HG02759 (cell line): ENCODE results near the gene LECT2.

Source experiments
- ATAC-seq: cut with Tn5 transposase; IDR thresholded peaks from one replicate; pipeline ENCODE4 v1.9.1; 2021; ENCODE audit warnings: mild to moderate bottlenecking, moderate library complexity; ENCODE audit not compliant: unreplicated experiment

LECT2 gene

DNA sequence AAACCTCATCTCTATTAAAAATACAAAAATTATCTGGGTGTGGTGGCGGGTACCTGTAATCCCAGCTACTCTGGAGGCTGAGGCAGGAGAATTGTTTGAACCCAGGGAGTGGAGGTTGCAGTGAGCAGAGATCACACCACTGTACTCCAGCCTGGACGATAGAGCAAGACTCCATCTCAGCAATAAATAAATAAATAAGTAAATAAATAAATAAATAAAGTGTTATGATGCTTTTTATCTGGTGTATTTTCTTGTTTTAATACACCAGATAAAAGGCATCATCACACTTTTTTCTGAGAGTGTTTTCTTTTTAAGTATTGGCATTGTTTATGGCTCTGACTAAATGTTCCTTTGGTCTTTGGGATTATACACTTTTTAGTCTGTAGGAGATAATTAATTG, 24.2 kb upstream of the LECT2 start:
- no peak for ATAC-seq

DNA sequence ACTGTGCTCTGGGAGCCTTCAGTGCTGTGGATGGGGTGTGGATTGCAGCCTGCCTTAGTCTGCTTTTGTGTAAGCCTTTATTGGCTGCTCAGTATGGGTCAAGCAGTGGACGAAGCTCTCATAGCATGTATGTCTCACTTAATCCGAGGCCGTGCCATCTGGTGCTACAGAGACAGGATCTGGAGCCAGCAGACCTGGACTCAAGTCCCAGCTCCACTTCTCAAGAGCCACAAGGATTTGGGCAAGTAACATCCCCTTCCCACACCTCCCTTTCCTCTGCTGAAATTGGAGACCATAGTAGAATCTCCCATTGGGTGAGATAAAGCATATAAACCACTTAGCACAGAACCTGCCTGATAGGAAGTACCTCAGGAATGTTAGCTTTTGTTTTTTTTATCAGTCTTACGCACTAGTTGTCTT, 23.4 kb upstream of the LECT2 start:
- no peak for ATAC-seq

DNA sequence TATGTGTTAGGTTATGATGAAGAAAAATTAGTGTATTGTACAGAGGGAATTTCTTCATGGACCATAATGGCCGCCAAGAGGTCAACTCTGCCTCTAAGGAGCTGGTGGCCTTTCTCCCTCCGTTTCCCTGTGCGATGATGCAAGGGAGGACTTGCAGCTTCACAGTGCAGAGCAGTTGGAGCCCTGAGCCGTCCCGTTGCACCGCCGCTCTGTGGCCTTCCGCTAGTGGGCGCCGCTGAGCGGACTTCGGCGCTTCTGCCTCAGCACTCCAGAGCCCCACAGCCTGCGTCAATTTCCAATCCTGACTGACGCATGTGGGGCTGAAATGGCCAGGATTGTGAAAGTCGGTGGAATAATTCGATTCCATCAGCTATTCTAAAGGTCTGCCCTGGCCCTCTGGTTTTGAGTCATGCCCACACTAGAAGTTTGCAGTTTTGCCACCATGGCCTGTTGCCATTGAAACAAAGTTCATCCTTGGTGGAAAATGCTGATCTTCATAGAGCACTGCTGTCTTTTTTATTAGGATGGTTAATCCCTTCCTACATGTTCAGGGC, 22.7 kb upstream of the LECT2 start:
- peak; percentile 83 for ATAC-seq

DNA sequence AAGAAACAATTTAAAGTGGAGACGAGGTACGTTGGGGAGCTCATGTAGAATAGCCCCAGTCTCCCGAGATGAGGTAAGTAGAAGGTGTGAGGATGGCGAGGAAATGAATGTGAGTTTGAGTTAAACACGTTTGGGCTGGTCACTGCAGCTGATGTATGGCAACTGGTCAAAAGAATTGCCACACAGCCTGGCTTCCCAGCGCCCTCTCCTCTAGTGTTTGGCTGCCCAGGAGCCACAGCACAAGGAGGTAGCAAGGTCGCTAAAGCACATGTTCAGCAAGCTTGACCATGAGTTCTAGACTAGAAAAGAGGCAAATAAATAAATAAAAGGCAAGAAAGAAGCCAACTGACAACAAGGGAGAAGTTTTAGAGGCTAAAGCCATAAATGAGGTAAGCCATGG, 21.4 kb upstream of the LECT2 start:
- ATAC-seq: no peak

DNA sequence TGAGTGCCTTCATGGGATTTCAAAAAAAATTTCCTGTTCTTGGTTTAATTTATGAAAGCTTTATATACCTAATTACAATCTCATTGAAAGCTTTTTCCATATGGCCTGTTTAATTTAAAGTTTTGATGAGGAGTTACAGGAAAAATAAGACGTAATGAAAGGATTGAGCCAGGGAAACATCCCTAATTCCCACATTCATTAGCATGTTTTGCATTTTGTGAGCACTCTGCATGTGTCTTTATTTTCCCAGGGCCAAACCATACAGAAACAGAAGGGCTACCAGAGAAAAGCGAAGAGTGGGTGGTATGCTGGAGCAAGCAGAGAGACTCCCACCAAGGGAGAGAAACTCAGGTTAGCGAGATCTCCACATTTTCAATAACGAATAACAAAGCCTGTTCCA, 20.3 kb upstream of the LECT2 start:
- ATAC-seq: no peak

DNA sequence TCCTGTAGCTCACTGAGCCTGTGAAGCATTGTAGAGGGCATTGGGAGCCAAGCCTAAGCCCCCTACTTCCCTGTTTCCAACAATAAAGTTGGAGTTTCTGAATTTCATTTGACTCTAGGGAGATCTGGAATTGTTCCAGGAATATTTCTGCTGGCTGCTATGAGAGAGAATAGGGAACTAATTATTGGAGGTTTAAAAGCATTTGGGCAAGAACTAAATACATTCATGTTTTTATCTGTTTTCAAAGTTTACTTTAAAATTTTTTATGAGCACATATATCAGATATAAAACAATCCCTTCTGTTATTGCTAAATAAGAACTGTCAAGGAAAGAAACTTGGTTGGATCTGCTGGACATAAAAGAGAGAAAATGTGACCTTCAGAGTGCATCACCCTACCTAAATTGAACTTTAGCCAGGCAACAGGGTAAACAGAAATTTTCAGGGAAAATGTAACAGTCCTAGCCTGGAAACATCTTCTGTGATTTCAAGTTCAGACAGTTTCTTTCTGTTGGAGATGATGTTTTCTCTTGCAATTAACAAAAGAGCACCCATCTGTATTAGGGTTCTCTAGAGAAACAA, 19.3 kb upstream of the LECT2 start:
- no peak for ATAC-seq

DNA sequence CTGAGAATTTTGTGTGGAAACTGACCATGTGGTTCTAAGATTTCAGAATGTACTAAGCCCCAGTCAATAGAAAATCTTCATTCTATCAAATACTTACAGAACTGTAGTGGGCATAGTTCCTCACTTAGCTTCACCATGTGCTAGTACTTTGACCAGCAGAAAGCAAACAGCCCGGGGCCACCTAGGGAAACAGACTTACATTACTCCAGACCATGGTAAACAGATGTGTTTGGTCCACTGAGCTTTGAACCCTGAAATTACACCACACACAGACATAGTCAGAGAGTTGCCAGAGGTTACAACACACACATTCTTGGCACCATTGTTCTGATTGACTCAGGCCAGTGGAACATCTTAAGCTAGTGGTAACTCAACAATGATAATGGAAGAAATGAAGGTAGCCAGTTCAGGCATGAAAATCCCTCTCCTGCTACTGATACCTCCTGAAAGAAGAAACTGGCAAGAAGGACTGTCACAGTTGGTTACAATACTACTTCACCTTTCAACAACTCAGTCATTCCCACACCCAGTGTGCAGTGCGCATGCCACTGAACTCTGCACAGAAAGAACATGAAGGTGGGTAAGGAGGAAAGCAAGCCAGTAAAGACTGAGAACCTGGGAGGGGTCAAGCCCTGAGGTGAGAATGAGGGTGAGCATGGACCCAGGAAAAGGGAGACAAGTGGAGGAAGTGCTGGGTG, 18.7 kb upstream of the LECT2 start:
- no peak for ATAC-seq

DNA sequence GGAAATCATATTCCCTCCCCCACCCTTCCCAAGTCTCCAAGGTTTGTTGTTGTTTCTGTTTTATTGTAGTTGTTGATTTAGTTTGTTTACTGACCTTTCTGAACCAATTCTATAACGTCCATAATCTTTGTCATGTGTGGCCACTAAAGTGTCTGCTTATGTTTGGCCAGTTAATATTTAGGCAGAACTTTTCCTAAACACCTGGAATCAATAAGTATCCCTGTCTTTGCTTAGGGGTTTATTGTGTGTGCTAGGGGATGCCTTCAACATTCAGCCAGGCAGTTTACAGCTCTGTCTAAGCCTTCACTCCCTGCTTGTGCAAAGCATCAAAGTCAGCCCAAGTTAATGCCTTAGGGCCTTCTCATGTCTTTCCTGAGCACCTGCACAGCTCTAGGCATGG, 16.9 kb upstream of the LECT2 start:
- ATAC-seq: no peak

DNA sequence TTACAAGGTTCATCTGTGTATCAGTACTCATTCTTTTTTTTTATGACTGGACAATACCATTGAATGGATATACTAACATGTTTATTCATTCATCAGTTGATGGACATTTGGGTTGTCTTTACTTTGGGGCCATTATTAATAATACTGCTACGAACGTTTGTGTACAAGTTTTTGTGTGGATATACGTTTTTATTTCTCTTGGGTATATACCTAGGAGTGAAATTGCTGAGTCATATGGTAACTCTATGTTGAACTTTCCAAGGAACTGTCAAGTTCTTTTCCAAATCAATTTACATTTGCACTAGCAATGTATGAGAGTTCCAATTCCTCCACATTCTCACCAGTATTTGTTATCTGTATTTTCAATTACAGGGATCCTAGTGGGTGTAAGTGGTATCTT, 12.0 kb upstream of the LECT2 start:
- ATAC-seq: no peak

DNA sequence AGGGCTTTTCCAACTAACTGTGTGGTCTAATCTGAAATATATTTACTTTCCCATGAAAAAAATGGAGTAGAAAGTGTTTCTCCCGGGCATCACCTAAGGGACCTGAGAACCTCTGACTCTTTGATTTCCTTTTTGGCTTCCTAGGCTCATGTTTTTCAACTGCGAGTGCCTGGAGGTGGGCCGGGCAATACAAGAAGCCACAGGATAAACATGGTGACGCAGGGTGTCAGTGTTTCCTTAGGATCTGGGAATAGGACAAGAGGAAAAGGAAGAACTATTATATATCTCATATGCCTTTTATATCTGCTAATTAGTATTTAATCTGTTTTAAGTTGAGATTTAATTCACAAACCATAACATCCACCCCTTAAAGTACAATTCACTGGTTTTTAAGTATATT, 11.4 kb upstream of the LECT2 start:
- ATAC-seq: no peak

DNA sequence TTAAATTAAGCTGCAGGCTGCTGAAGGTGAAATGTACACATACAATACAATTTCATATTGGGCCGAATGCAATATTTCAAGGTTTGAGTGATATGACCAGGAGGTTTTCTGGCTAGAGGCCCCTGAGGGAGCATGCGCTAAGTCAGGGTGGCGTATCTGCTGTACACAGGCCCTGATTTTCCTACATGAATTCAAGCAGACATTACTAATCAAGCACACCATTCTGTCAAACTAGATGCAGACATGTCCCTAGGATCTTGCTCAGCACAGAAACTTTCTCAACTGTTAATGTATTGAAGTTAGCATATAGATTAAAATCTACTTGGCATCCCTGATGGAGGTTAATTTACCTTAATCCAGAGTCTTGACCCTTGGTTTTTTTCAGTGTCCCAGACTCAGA, 10.7 kb upstream of the LECT2 start:
- ATAC-seq: no peak

DNA sequence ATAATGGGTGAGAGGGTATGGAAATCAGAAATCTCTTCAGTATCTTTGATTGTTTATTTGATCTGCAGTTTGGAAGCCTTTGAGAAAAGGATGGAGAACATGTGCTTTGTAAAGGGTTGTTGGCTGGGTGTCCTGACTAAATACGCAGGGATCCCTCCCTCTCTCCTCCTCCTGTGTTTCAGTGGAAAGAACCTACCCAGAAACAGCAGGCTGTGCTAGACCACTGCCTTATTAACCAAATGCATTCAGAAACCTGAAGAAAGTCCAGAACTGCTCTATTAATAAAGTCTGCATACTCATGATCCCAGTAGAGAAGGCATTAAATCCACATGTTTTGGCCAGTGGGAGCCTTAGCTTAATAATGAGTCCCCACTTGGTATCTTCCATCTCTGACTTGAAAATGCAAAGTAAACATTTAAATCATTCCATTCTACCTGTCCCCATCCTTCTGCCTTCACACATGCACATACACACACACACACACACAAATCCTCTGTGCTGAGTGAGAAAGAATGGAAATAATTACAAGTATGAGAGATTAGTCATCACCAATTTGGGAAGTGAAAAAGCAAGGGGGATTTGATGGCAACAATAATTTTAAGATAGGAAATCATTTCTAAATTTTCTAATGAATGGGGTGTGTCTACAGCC, 10.0 kb upstream of the LECT2 start:
- no peak for ATAC-seq

DNA sequence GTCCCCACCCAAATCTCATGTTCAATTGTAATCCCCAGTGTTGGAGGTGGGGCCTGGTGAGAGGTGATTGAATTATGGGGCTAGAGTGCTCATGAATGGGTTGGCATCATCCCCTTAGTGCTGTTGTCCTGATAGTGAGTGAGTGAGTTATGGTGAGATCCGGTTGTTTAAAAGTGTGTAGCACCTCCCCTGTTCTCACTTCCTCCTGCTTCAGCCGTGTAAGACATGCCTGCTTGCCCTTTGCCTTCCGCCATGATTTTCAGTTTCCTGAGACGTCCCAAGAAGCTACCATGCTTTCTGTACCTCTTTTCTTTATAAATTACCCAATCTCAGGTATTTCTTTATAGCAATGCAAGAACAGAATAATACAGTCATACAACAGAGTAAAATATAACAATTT, 742 bp upstream of the LECT2 start:
- ATAC-seq: no peak

DNA sequence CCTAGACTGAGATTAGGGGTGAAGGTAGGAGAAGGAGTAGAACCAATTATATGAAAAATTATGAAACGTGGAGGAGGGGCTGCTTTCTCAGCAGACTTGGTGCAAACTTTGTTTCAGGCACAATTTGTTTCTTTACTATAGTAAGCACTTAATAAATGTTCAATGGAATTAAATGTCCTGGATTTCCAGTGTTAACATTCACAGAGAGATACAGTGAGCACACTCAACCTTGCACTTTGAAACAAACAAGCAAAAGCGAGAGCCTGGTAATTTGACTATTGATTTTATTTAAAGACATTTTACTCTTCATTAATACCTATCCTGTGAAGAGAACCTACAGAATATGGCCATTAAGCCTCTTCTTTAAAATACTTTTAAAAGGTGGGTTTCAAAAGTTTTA, 933 bp downstream of the LECT2 start:
- no peak for ATAC-seq

DNA sequence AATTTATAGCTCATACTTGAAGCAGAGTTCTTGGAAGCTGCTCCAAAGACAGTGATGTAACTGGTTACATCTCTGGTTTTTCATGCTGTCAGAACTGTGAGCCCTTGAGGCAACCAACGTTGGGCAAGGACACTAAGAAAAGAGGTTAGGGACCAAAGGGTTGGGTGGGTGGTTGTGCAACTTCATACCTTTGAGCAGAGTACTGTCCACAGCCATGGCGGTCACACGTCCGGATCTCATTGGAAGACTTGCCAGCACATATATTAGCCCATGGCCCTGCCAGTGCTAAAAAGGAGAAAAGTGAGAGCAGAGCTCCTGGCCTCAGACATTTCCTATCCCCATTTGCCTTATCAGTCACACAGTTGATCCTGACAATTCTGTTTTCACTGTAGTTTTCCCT, 2.1 kb downstream of the LECT2 start:
- no peak for ATAC-seq

DNA sequence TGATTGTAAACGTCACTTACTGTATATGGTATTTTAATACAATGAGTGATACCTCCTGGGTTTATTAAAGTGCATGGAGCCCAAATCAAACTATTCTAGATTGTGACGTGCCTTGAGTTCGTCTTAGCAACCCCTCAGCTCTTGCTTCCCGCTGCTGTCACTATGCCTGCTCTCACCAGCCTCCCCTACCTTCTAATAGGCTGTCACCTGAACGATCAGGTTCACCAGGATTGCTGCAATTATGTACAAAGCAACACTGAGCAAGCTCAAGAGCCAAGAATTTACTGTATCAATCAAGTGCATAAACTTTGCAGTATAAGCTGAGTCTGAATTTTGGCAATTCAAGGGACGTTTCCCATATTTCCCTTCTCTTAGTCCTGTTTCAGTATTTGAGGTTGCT, 3.0 kb downstream of the LECT2 start:
- no peak for ATAC-seq

DNA sequence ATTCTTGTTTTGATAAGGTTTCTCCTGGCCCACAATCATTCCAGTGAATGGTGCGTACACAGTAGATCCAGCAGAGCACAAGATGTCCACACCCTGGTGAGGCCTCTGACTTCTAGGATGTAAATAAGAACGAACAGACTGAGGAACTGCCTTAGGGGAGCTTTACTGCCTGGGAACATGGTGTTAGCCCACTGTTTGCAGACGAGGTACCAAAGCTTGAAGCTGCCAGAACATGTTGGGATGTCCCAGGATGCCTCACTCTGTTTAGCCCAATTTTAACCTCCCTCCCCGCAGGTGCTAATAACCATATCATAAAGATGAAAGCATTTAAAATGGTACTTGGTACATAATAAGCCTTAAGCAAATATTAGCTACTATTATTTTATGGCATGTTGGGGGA, 3.5 kb downstream of the LECT2 start:
- ATAC-seq: no peak

DNA sequence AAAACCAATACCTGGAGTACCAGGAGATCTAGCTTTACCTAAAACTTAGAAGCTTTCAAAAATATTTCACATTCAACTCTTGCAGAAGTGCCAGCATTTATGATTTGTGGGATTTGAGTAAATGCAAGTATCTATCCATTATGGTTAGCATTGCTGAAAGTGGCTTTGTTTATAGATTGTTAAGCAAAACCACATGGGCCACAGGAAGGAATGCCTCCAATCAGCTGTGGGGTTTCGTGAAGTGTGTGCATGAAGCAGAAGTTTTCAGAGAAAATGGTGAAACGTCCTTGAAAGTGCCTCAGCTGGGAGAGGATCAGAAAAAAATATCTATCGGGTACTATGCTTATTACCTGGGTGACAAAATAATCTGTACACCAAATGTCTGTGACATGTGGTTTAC, 4.2 kb downstream of the LECT2 start:
- ATAC-seq: no peak

DNA sequence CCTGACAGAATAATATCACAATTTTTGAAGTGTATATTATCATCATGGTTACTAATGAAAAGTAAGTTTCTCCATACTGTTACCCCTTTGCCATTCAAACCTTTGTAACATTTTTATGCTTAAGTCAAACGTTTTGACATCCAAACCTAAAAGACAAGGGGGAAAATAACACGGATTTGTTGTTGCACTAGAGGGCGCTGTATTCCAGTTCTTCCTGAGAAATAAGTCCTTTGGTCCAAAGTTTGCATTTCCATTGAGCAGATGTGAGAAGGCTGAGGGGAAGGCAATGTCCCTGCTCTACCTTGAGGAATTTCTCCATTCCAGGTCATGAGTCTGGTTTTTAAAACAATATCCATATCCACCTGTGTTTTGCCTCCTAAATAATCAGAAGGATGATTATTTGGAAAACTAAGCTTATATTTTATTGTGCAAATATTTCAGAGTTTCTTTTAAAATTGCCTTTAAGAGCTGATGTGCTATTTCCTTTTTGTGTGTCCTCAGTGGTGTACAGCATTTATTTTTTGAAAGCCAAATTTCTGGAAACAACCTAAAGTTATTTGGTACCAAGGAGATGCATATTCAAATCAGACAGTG, 9.7 kb downstream of the LECT2 start:
- no peak for ATAC-seq

DNA sequence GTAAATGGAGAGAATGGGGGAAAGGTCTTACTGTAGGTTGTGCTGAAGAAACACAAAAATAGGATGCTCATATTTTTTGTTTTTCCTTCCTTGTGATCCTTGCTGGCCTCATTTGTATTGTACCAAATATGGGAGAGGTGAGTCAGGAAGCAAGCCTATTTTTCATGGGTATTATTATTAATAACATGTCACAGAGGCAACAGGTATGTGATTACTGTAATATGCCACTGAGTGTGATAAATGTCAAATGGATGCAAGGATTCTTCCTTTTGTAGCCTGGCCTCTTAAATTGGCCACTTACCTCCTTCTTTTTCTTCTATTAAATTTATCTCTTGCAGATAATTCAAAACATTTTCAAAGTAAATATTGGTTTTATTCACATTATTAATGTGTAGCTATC, 10.2 kb downstream of the LECT2 start:
- ATAC-seq: no peak

DNA sequence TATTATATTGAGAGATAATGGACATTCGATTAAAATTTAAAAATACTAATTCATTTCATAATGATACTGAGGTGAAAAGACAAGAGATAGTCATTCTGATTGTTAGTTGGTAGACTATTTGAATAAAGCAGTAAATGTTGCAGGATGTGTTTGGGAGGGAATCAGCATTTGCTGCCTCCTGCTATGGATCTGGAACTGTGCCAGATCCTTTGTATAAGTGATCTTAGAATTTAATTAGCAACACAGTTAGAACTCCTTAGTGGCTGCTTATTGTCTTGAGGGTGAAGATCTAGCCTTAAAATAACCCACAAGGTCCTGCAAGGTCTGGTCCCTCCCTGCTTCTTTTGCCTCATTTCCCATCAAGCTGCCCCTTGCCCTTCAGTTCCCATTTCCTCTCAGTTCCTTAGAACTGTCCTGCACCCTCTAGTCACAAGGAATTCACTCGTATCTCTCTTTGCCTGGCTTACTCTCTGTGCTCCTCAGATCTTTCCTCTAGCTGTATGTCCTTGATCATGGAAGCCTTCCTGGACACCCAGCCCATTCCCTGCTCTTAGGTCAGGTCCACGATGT, 12.5 kb downstream of the LECT2 start:
- ATAC-seq: no peak

DNA sequence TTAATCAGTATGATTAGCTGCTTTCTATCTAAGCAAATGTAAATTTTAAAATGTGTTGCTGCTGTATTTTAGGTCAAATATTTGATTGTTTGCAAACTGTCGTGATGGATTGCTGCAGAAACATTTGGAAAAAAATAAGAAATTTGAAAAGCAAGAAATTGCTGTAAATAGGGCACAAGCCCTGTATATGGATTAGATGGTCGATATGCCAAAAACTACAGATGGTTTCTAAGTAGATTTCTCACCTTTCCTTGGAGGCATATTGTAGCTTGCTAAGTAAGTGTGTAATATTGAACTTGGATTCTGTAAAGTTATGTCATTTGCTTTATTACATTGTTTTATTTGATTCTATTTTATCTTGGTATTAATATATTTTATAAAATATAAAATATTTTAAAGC, 13.1 kb downstream of the LECT2 start:
- no peak for ATAC-seq
